Thoracic aorta (tissue), 2 donors: ENCODE measurements around the gene CYP19A1. TPM values are rescaled to one million over a fixed set of nuclear protein-coding genes. Genes with fewer than 3 reads are reported as not detected.

Experiments used
- ATAC-seq: fragments of 150-250 bp; one replicate; pipeline ENCODE4 v1.8.0; 2017; ENCODE audit warnings: low read depth; ENCODE audit not compliant: insufficient number of reproducible peaks, low FRiP score
- DNase-seq: peaks from one replicate; pipeline ENCODE4 v3.0.0-alpha.2; 2020; ENCODE audit warnings: low spot score
- H3K27ac ChIP-seq, 2 donors: fragments of 200-600 bp; sonication (generic); 1 replicate in 1 of 2; 2 replicates in 1 of 2; pipeline ENCODE4 v1.5.1; 2016; ENCODE audit warnings: mild to moderate bottlenecking in 2 of 2, moderate library complexity in 2 of 2
- H3K27me3 ChIP-seq: fragments of 200-600 bp; sonication (generic); replicated peaks from 2 replicates; pipeline ENCODE4 v1.6.0; 2016; ENCODE audit warnings: mild to moderate bottlenecking; ENCODE audit not compliant: insufficient read depth
- H3K36me3 ChIP-seq: fragments of 200-600 bp; sonication (generic); one replicate; pipeline ENCODE4 v1.5.1; 2016
- H3K4me1 ChIP-seq, 2 donors: fragments of 200-600 bp; sonication (generic); 1 replicate in 1 of 2; 2 replicates in 1 of 2; pipeline versions ENCODE4 v1.5.1 to v1.6.0; 2016; ENCODE audit warnings: low read depth in 2 of 2, mild to moderate bottlenecking in 1 of 2; ENCODE audit not compliant: control insufficient read depth in 1 of 2
- H3K4me3 ChIP-seq: fragments of 200-600 bp; sonication (generic); 2 replicates; pipeline ENCODE4 v1.5.1; 2016; ENCODE audit warnings: mild to moderate bottlenecking
- H3K9me3 ChIP-seq: fragments of 200-600 bp; sonication (generic); 2 replicates; pipeline ENCODE4 v1.5.1; 2016
- CTCF ChIP-seq: fragments of 200-600 bp; sonication (generic); IDR thresholded peaks from one replicate; pipeline ENCODE4 v1.5.1; 2019; ENCODE audit warnings: antibody characterized with exemption
- total RNA-seq, 2 donors: library from RNA; depleted of rRNA; stranded (reverse); fragments of >200 nt; gene quantifications; one replicate each; pipeline versions ENCODE4 v1.1.0 to v1.2.3, GENCODE V29; 2016

The CYP19A1 gene
- total RNA-seq = 1 to 10 TPM in 1 of 2 donors, under 1 TPM in 1; 0.54 to 3.1 TPM

GRCh38 chr15:51338496-51338895 is at the start of gene CYP19A1:
TSS of gene CYP19A1 (minus strand) at chr15:51338596. CDS start at chr15:51242912, 95,684 bp downstream.
- DNase-seq (no peak), ATAC-seq (no peak)
- Histone ChIP-seq H3K27ac (peak within 1 kb of the TSS in 1 of 2 donors; percentile 72), H3K4me1 (peaks cover 37 to 68% of the 10 kb centered on the region in 2 donors), H3K36me3 (no peaks in the 10 kb centered on the region), H3K4me3 (no peak within 1 kb of the TSS), H3K27me3 (no peaks in the 10 kb centered on the region), H3K9me3 (no peaks in the 10 kb centered on the region)
- TF ChIP-seq CTCF = no peak

- no peaks in the 10 kb centered on the region for H3K27me3 ChIP-seq
- H3K4me1 ChIP-seq = no peaks in the 10 kb centered on the region
- no peak overlapping the region for H3K4me3 ChIP-seq
- H3K9me3 ChIP-seq = no peaks in the 10 kb centered on the region
- H3K36me3 ChIP-seq = no peaks in the 10 kb centered on the region
- no peak for TF ChIP-seq CTCF
- no peak overlapping the region for H3K27ac ChIP-seq
- no peak for DNase-seq
- no peak for ATAC-seq
Observed at GRCh38 chr15:51387699-51388041, 49.3 kb upstream of the CYP19A1 start.

- H3K4me3 ChIP-seq = no peak overlapping the region
- no peaks in the 10 kb centered on the region for H3K4me1 ChIP-seq
- DNase-seq (no peak), ATAC-seq (no peak)
- no peaks in the 10 kb centered on the region for H3K27me3 ChIP-seq
- no peak for TF ChIP-seq CTCF
- no peaks in the 10 kb centered on the region for H3K9me3 ChIP-seq
- H3K36me3 ChIP-seq = no peaks in the 10 kb centered on the region
- no peak overlapping the region for H3K27ac ChIP-seq
Observed at GRCh38 chr15:51386960-51387698, 48.7 kb upstream of the CYP19A1 start.

GRCh38 chr15:51386486-51386885 is 48.1 kb upstream of the CYP19A1 start:
- H3K4me3 ChIP-seq = no peak overlapping the region
- TF ChIP-seq CTCF = no peak
- no peaks in the 10 kb centered on the region for H3K27me3 ChIP-seq
- ATAC-seq (no peak), DNase-seq (no peak)
- no peaks in the 10 kb centered on the region for H3K36me3 ChIP-seq
- no peaks in the 10 kb centered on the region for H3K4me1 ChIP-seq
- H3K27ac ChIP-seq = no peak overlapping the region
- no peaks in the 10 kb centered on the region for H3K9me3 ChIP-seq

GRCh38 chr15:51386029-51386428 is 47.6 kb upstream of the CYP19A1 start:
- Histone ChIP-seq H3K4me3 (no peak overlapping the region), H3K9me3 (no peaks in the 10 kb centered on the region), H3K27me3 (no peaks in the 10 kb centered on the region), H3K36me3 (no peaks in the 10 kb centered on the region), H3K27ac (no peak overlapping the region), H3K4me1 (peaks cover 0 to under 1% of the 10 kb centered on the region in 2 donors)
- ATAC-seq (no peak), DNase-seq (no peak)
- no peak for TF ChIP-seq CTCF
